ENCODE data around the gene SLC9A9. TPM values are rescaled to one million over a fixed set of nuclear protein-coding genes. Genes with fewer than 3 reads are reported as not detected.

Gene SLC9A9
- total RNA-seq, 3 donors from 2014 or later (not counting 1 experiment from before 2014, with no cell fraction given), result 24.0 to 29.1 (median 27.2) TPM

DNA sequence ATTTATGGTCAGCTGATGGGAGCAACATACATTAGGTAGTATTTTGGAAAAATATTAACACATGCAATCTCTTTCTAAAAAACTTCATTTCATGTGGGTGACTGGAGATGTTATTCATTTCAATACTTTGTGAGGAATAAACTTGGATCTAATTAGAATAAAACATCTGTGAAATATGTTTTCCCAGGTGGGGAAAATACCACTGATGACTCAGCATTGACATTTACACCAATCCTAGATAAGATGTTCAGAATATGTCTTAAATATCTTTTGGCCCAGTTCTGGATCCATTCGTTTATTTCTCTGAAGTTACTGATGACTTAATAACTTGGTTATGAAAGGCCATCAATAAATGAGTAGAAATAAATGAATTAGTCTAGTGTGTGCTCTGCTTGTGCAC is 481.1 kb downstream of the SLC9A9 start:
- intact Hi-C loops (cut with micrococcal nuclease), result no loop called here
- H3K27me3 Mint-ChIP-seq (ENCODE audit: low read depth in 2 of 2), result no peaks in the 10 kb centered on the region
- no peak for ATAC-seq
- no peak for DNase-seq
- 85% methylated on average over 1 of the region's 1 CpG for WGBS (ENCODE audit: insufficient coverage)
- Histone ChIP-seq H3K36me3 (ENCODE audit: control insufficient read depth, insufficient read depth, low read length) (no peaks in the 10 kb centered on the region), H3K4me3 (ENCODE audit: low read length) (no peak overlapping the region), H3K9me3 (ENCODE audit: control insufficient read depth, insufficient read depth, low read length) (no peaks in the 10 kb centered on the region), H3K4me1 (ENCODE audit: control insufficient read depth, insufficient read depth, low read length) (peaks cover 6% of the 10 kb centered on the region), H3K27ac (ENCODE audit: low read length) (no peak overlapping the region), H3K27me3 (ENCODE audit: control insufficient read depth, insufficient read depth, low read length) (no peaks in the 10 kb centered on the region)
- H3K4me3 Mint-ChIP-seq, result no peak overlapping the region
- H3K27ac Mint-ChIP-seq, result no peak overlapping the region
- peaks cover 9% of the 10 kb centered on the region for H3K36me3 Mint-ChIP-seq
- TF ChIP-seq CTCF (IDR thresholded peaks at IDR 0.05), result no peak
- no peaks in the 10 kb centered on the region for H3K9me3 Mint-ChIP-seq
- peaks cover 13 to 18% of the 10 kb centered on the region in 2 donors for H3K4me1 Mint-ChIP-seq

- no peak overlapping the region for H3K4me3 ChIP-seq (ENCODE audit: low read length)
- intact Hi-C loops (cut with micrococcal nuclease), result no loop called here
- Mint-ChIP-seq H3K27me3 (ENCODE audit: low read depth in 2 of 2) (no peaks in the 10 kb centered on the region), H3K36me3 (peaks cover 9% of the 10 kb centered on the region), H3K27ac (no peak overlapping the region), H3K4me1 (peaks cover 18 to 20% of the 10 kb centered on the region in 2 donors), H3K4me3 (no peak overlapping the region), H3K9me3 (no peaks in the 10 kb centered on the region)
- no peak for ATAC-seq
- no peak for TF ChIP-seq CTCF (IDR thresholded peaks at IDR 0.05)
- no peak overlapping the region for H3K27ac ChIP-seq (ENCODE audit: low read length)
- WGBS (ENCODE audit: insufficient coverage), result no CpG with 5 or more reads among the region's 1 CpG
- H3K9me3 ChIP-seq (ENCODE audit: control insufficient read depth, insufficient read depth, low read length), result no peaks in the 10 kb centered on the region
- H3K4me1 ChIP-seq (ENCODE audit: control insufficient read depth, insufficient read depth, low read length), result peaks cover 6% of the 10 kb centered on the region
- no peaks in the 10 kb centered on the region for H3K27me3 ChIP-seq (ENCODE audit: control insufficient read depth, insufficient read depth, low read length)
- no peaks in the 10 kb centered on the region for H3K36me3 ChIP-seq (ENCODE audit: control insufficient read depth, insufficient read depth, low read length)
- DNase-seq, result no peak
These were observed 481.6 kb downstream of the SLC9A9 start for GRCh38 chr3:143366672-143367071.

- Histone ChIP-seq H3K4me3 (ENCODE audit: low read length) (no peak overlapping the region), H3K27ac (ENCODE audit: low read length) (no peak overlapping the region), H3K36me3 (ENCODE audit: control insufficient read depth, insufficient read depth, low read length) (no peaks in the 10 kb centered on the region), H3K9me3 (ENCODE audit: control insufficient read depth, insufficient read depth, low read length) (no peaks in the 10 kb centered on the region), H3K27me3 (ENCODE audit: control insufficient read depth, insufficient read depth, low read length) (no peaks in the 10 kb centered on the region), H3K4me1 (ENCODE audit: control insufficient read depth, insufficient read depth, low read length) (peaks cover 6% of the 10 kb centered on the region)
- H3K4me3 Mint-ChIP-seq, result no peak overlapping the region
- peaks cover 20% of the 10 kb centered on the region in 2 donors for H3K4me1 Mint-ChIP-seq
- ATAC-seq (no peak), DNase-seq (no peak)
- no peaks in the 10 kb centered on the region for H3K27me3 Mint-ChIP-seq (ENCODE audit: low read depth in 2 of 2)
- H3K27ac Mint-ChIP-seq, result peak overlapping the region in 1 of 2 donors; percentile 4
- H3K9me3 Mint-ChIP-seq, result no peaks in the 10 kb centered on the region
- no peaks in the 10 kb centered on the region for H3K36me3 Mint-ChIP-seq
- intact Hi-C loops (cut with micrococcal nuclease), result no loop called here
- no CpG with 5 or more reads among the region's 1 CpG for WGBS (ENCODE audit: insufficient coverage)
- TF ChIP-seq CTCF (IDR thresholded peaks at IDR 0.05), result no peak
These were observed 484.3 kb downstream of the SLC9A9 start for GRCh38 chr3:143363949-143364348.

DNA sequence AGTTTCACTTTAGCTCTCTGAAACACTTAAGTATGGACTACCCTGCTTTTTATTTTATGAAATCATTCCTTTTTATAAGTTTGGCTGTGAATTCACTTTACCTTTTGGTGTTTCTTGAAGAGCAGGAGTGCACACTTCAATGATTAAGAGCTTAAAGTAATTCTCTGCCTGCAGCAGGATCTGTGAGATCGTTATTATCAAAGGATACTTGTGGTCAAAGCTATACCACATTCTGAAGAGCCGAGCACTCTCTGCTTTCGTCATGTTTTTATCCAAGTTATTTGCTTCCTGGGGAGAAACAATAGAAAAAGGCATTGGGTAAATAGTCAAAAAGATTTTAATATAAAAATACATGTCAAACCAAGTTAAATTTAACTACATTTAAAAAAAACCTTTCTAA is 485.0 kb downstream of the SLC9A9 start:
- DNase-seq (peak in 1 of 2 donors; percentile 27), ATAC-seq (peak; percentile 38 to 78 (median 62))
- Histone ChIP-seq H3K36me3 (ENCODE audit: control insufficient read depth, insufficient read depth, low read length) (no peaks in the 10 kb centered on the region), H3K9me3 (ENCODE audit: control insufficient read depth, insufficient read depth, low read length) (no peaks in the 10 kb centered on the region), H3K27ac (ENCODE audit: low read length) (no peak overlapping the region), H3K4me1 (ENCODE audit: control insufficient read depth, insufficient read depth, low read length) (peaks cover 6% of the 10 kb centered on the region), H3K27me3 (ENCODE audit: control insufficient read depth, insufficient read depth, low read length) (no peaks in the 10 kb centered on the region), H3K4me3 (ENCODE audit: low read length) (no peak overlapping the region)
- 4% methylated on average over 3 of the region's 3 CpGs for WGBS (ENCODE audit: insufficient coverage)
- Mint-ChIP-seq H3K36me3 (no peaks in the 10 kb centered on the region), H3K9me3 (no peaks in the 10 kb centered on the region), H3K4me3 (peak overlapping the region; percentile 85), H3K27ac (peak overlapping the region; percentile 4 to 37), H3K27me3 (ENCODE audit: low read depth in 2 of 2) (no peaks in the 10 kb centered on the region), H3K4me1 (peaks cover 20% of the 10 kb centered on the region in 2 donors)
- TF ChIP-seq CTCF (IDR thresholded peaks at IDR 0.05), result no peak
- intact Hi-C loops (cut with micrococcal nuclease), result no loop called here

Data from natural killer cell (primary cell).